K562 (cell line): ENCODE results near the gene SPDEF.

Source experiments
- CREB1 ChIP-seq, 2 experiments: sonication (generic) in 1 of 2; formaldehyde crosslinking in 1 of 2; IDR thresholded peaks; 2 replicates each; pipeline versions ENCODE4 v1.6.1 to v1.8.0; 2012 to 2022; ENCODE audit warnings: inconsistent platforms in 1 of 2, mild to moderate bottlenecking in 1 of 2, missing genetic modification reagents in 1 of 2, moderate library complexity in 1 of 2
- CTCF ChIP-seq, 3 experiments: IDR thresholded peaks in 2 of 3; conservative IDR thresholded peaks in 1 of 3; 2 replicates each; pipeline ENCODE4 v1.5.1; 2011 to 2012; ENCODE audit warnings: low read length in 3 of 3, mild to moderate bottlenecking in 3 of 3, control low read depth in 2 of 3, improper control_type of control experiment in 1 of 3, inconsistent platforms in 1 of 3, low read depth in 1 of 3, mixed read lengths in 1 of 3, moderate library complexity in 1 of 3; ENCODE audit not compliant: insufficient read depth in 2 of 3
- EP300 ChIP-seq: IDR thresholded peaks from 2 replicates; pipeline ENCODE4 v1.6.1; 2012; ENCODE audit warnings: low read length, improper control_type of control experiment
- EZH2 ChIP-seq: IDR thresholded peaks from 2 replicates; pipeline ENCODE4 v1.6.1; 2012; ENCODE audit warnings: low read depth, mild to moderate bottlenecking, inconsistent platforms, low read length, borderline replicate concordance
- JUN ChIP-seq, 2 experiments: sonication (generic) in 1 of 2; formaldehyde crosslinking in 1 of 2; IDR thresholded peaks; 2 replicates each; pipeline versions ENCODE4 v1.6.1 to v1.8.0; 2012 to 2022; ENCODE audit warnings: borderline replicate concordance in 2 of 2, mild to moderate bottlenecking in 2 of 2, improper control_type of control experiment in 1 of 2, low read depth in 1 of 2, low read length in 1 of 2, missing genetic modification reagents in 1 of 2
- POLR2A ChIP-seq: fragments of 450-650 bp; conservative IDR thresholded peaks from 2 replicates; pipeline ENCODE4 v1.6.1; 2016
- POLR2AphosphoS5 ChIP-seq: IDR thresholded peaks from 2 replicates; pipeline ENCODE4 v1.6.1; 2011; ENCODE audit warnings: mild to moderate bottlenecking, low read depth, low read length, moderate library complexity; ENCODE audit not compliant: control insufficient read depth, insufficient read depth
- TEAD4 ChIP-seq, 2 experiments: sonication (generic) in 1 of 2; formaldehyde crosslinking in 1 of 2; IDR thresholded peaks; 2 replicates each; pipeline versions ENCODE4 v1.6.1 to v1.8.0; 2012 to 2022; ENCODE audit warnings: borderline replicate concordance in 1 of 2, inconsistent platforms in 1 of 2, low read length in 1 of 2, mild to moderate bottlenecking in 1 of 2, missing genetic modification reagents in 1 of 2
- ZNF398 ChIP-seq: fragments of 250-450 bp; sonication (Bioruptor Pico); IDR thresholded peaks from 2 replicates; pipeline ENCODE4 v1.8.0; 2021; ENCODE audit warnings: moderate library complexity, mild to moderate bottlenecking, inconsistent platforms

- TF ChIP-seq CREB1 (IDR thresholded peaks at IDR 0.05) (no peak), CREB1 (CRISPR knock-in tag; IDR thresholded peaks at IDR 0.05) (no peak), TEAD4 (IDR thresholded peaks at IDR 0.05; ENCODE audit: low read length) (no peak), TEAD4 (CRISPR knock-in tag; IDR thresholded peaks at IDR 0.05; ENCODE audit: borderline replicate concordance) (no peak), CTCF (IDR thresholded peaks at IDR 0.05 in 2 of 3, conservative IDR thresholded peaks at IDR 0.05 in 1 of 3; ENCODE audit: insufficient read depth in 2 of 3, low read depth in 1 of 3, low read length in 3 of 3) (no peak), EZH2 (no peak), ZNF398 (CRISPR knock-in tag) (no peak), JUN (IDR thresholded peaks at IDR 0.05; ENCODE audit: borderline replicate concordance, low read depth, low read length) (no peak), JUN (CRISPR knock-in tag; IDR thresholded peaks at IDR 0.05; ENCODE audit: borderline replicate concordance) (no peak), POLR2AphosphoS5 (no peak), POLR2A (no peak), EP300 (no peak)
These were observed 25.3 kb downstream of the SPDEF start for GRCh38 chr6:34530753-34531365.
